Right hindlimb (tissue), 1 donor: ENCODE measurements around the gene MYCN.

Experiments
- DNase-seq: peaks from one replicate; pipeline ENCODE4 v3.0.0-alpha.2; 2018

The MYCN gene

DNA sequence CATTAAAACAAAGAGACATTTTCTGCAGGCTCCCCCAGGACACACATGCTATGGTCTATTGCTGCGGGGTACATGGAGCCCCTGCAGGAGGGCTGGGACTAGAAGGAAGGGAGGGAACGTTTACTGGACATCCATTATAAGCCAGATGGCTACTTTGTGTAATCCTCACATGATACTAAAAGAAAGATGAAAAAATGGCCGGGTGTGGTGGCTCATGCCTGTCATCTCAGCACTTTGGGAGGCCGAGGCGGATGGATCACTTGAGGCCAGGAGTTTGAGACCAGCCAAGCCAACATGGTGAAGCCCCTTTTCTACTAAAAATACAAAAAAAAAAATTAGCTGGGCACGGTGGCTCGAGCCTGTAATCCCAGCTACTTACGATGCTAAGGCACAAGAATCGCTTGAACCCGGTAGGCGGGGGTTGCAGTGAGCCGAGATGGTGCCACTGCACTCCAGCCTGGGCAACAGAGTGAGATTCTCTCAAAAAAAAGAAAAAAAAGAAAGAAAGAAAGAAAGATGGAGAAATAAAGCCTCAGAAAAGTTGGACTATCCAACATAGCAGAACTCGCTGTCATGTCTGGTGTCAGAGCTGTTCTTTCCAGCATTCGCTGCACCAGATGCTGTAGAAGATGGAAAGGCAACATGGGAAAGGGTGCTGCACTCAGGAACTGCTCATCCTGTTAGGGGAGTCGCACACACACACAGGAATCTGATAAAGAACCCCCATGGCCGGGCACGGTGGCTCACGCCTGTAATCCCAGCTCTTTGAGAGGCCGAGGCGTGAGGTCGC lies 7.8 kb upstream of the MYCN start:
- no peak for DNase-seq

DNA sequence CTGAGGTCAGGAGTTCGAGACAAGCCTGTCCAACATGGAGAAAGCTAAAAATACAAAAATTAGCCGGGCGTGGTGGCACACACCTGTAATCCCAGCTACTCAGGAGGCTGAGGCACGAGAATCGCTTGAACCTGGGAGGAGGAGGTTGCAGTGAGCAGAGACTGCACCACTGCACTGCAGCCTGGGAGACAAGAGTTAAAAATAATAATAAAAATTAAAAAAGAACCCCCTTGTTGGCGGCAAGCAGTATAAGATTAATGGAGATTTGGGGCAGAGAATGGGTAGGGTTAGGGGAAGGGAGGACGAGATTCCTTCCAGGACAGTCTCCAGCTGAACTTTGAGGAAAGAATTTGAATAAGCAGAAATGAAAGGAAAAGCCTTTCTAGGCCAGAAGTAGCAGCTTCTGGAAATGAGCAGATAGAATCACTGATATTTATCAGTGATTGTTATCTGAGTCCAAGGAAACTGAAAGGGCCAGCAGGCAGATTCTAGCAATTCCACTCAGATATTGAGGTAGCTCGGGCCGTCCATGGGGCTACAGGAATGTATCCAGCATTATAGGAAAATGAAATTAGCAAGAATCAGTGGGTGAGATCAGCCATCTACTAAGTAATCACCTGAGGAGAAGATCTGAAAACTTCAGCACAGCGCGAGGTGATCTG lies 7.0 kb upstream of the MYCN start:
- DNase-seq: no peak

DNA sequence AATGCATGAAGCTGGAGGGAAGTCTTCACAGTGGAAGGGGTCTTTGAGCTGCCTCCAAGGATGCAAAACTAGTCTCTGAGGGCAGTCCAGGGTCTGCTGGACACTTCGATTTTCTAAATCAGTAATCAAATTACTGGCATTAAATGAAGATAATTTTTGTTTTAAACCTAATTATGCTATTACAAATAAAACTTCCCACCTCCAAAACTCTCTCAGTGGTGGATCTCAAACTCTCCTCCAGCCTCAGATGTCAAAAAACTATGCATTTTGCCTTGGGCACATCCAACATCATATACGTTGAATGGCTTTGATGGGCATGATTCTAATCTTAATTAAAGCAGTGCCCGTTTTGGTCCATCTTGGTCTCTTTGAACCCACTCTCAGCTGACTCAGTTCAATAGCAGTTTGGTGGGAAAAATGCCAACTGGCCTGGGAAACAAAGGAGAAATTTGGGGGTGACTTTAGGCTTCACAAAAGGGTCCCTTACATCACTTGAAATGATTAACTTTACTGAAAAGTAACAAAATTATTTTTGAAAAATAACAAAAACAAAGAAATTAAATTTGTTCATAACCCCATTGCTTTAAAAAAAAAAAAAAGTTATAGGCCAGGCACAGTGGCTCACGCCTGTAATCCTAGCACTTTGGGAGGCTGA lies 5.9 kb upstream of the MYCN start:
- DNase-seq: no peak

GRCh38 chr2:15935189-15935588 lies 5.2 kb upstream of the MYCN start:
- DNase-seq: no peak

GRCh38 chr2:15935675-15936074 lies 4.7 kb upstream of the MYCN start:
- DNase-seq: no peak

DNA sequence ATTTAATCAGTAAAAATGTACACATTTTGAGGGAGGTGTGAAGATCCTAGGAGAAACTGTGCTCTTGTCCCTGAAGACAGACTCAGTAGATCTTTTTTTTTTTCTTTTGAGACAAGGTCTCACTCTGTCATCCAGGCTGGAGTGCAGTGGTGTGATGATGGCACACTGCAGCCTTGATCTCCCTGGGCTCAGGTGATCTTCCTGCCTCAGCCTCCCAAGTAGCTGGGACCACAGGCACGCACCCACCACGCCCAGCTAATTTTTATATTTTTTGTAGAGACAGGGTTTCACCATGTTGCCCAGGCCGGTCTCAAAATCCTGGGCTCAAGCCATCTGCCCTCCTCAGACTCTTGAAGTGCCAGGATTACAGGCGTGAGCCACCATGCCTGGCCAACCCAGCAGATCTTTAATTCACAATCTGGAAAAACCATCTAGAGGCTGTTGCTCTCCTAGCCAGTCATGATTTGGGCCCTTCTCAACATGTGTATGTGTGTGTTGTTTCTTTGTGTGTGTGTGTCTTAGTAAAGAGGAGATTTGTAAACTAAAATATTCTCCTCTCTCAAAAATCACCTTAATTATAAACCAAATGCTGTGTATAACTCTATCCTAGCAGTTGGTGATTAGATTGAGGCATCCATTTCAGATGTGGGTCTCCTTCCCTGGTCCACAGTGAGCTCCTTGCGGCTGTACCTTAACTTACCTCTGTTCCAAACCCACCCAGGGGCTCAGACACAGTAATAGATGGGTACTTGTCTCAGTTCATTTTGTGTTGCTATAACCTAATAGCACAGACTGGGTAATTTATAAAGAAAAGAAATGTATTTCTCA lies 3.9 kb upstream of the MYCN start:
- DNase-seq: no peak

GRCh38 chr2:15937105-15937881 lies 3.1 kb upstream of the MYCN start:
- no peak for DNase-seq

- no peak for DNase-seq
These were observed 2.2 kb upstream of the MYCN start for GRCh38 chr2:15937882-15938802.

DNA sequence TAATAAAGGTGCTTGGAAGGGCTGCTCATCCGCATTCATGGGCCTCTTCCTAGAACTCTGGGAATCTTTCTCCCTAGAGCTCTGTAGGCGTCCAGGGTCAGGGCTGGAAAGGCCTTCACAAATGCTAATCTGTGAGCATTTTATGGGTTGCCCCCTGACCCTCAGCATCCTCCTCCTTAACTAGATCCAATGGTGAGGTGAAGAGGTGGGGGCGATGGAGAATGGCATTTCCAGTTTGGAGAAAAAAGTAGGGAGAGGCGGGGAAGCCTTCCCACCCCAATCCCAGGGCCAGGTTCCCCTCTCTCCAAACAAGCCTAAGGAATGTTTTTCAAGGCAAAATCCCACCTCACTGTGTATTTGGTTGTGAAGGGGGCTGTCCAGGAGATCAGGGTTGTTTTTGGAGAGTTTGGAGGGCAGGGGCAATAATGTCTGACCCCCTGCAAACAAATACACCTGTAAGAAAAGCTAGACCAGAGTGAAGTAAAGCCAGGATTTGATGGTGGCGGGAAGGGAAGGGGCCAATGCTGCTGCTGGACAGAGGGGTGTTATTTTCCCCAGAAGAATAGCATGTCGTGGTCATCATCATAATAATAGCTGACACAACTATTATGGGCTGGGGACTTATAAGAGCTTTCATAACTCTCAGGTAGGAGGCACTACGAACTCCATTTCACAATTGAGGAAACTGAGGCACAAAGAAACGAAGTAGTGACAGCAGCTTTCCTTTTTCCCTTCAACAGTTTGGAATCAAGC lies 1.4 kb upstream of the MYCN start:
- DNase-seq: no peak

GRCh38 chr2:15939556-15939853 lies 845 bp upstream of the MYCN start:
- DNase-seq: no peak

GRCh38 chr2:15940661-15941480 lies 521 bp downstream of the MYCN start:
- DNase-seq: peak; percentile 37

- DNase-seq: no peak
These were observed 1.1 kb downstream of the MYCN start for GRCh38 chr2:15941481-15941850.

GRCh38 chr2:15941871-15942710 lies 1.7 kb downstream of the MYCN start:
- peak; percentile 54 for DNase-seq

GRCh38 chr2:15942711-15943345 lies 2.5 kb downstream of the MYCN start:
- no peak for DNase-seq

DNA sequence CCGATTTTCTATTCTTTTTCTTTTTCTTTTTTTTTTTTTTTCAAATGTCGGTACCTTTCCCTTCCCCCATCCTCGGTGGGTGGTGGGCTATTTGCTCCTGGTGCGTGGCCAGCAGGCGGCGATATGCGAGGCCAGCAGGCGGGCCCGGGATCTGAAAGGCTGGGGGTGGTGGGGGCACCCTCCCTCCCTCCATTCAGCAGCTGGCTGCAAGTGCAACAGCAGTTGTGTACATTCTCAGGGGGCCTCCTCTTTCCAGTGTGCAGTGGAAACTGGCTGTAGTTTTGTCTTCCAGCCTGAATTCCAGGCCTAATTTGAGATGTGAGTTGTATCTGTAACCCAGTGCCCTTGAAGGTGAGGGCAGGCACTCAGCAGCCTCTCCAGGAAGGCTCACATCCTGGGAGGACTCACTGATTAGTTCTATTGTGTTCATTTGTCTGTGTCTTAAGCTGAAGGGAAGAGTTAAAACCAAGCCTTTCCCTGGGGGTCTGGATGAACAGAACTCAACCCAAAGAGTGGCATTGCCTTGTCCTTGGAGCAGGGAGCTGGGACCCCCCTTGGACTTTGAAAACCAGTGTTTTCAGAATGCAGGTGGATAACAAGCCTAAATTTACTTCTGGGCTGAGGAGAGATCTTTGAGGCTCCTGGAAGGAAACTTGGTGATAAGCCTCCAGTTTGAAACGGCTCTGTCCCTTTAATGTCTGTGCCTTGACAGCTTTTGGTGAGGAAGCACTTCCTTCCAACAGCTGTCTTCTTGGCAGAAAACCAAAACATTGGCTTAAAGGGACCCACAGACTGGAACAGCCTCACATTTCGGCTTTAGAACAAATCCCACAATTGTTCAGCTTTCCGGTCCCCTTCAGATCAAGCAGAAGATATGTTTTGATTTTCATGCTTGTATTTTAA lies 3.3 kb downstream of the MYCN start:
- DNase-seq: peak; percentile 84

DNA sequence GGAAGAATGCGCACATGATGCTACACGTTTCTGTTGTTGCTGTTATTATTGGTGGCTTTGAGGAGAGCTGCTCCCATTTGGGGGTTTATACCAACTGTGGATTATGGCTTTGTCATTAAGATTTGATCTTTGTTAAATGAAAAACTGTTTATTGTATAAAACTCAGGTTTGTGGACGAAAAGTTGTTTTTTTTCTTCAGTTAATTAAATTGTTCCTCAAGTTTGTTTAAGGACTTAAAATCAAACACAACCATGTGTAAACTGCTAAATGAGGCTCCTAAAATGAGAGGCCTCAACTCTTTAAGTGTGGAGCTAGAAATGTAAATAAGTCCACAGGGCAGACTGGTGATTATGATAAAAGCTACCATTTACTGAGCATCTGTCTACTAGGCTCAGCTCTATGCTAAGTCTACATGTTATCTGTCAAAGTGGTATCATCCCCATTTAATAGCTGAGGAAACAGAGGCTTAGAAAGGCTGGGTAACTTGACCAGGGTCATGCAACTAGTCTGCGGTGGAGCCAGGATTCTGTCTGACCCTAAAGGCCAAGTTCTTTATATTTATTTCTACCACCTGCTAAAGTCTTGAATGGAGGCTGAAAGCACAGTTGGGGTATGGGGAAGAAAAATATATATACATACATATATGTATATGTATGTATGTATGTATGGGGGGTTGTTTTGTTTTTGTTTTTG lies 4.1 kb downstream of the MYCN start:
- DNase-seq: no peak
